GM23338 (cell line): ENCODE results near the gene C1orf21. TPM values are rescaled to one million over a fixed set of nuclear protein-coding genes. Genes with fewer than 3 reads are reported as not detected.

Experiments used
- ATAC-seq: fragments of 200-7000 bp; cut with Tn5 transposase; 3 replicates; pipeline ENCODE4 v1.9.1; 2020
- DNase-seq: peaks from one replicate; pipeline ENCODE4 v3.0.0-alpha.2; 2015; ENCODE audit warnings: low spot score
- H2AFZ ChIP-seq: fragments of 200-600 bp; sonication (generic); 2 replicates; pipeline ENCODE4 v1.8.0; 2016; ENCODE audit warnings: antibody characterized with exemption, mild to moderate bottlenecking, moderate library complexity
- H3F3A ChIP-seq: fragments of 200-600 bp; sonication (generic); replicated peaks from 2 replicates; pipeline ENCODE4 v1.8.0; 2017; ENCODE audit warnings: antibody characterized with exemption, mixed run types, low read depth
- H3K27ac ChIP-seq: fragments of 200-600 bp; sonication (generic); 2 replicates; pipeline ENCODE4 v1.6.1; 2016; ENCODE audit warnings: low read depth
- H3K27me3 ChIP-seq: fragments of 200-600 bp; sonication (generic); 2 replicates; pipeline ENCODE4 v1.8.0; 2016; ENCODE audit warnings: mild to moderate bottlenecking, mixed run types, moderate library complexity; ENCODE audit not compliant: insufficient read depth
- H3K36me3 ChIP-seq: fragments of 200-600 bp; sonication (generic); 2 replicates; pipeline ENCODE4 v1.8.0; 2016; ENCODE audit warnings: mild to moderate bottlenecking; ENCODE audit not compliant: insufficient read depth
- H3K4me1 ChIP-seq: fragments of 200-600 bp; sonication (generic); 2 replicates; pipeline ENCODE4 v1.8.0; 2016; ENCODE audit warnings: mild to moderate bottlenecking, moderate library complexity; ENCODE audit not compliant: insufficient read depth
- H3K4me2 ChIP-seq: fragments of 200-600 bp; sonication (generic); 2 replicates; pipeline ENCODE4 v1.7.1; 2017; ENCODE audit warnings: mixed run types
- H3K4me3 ChIP-seq: fragments of 200-600 bp; sonication (generic); 2 replicates; pipeline ENCODE4 v1.6.1; 2016; ENCODE audit warnings: mixed run types
- H3K79me2 ChIP-seq: fragments of 200-600 bp; sonication (generic); replicated peaks from 2 replicates; pipeline ENCODE4 v1.8.0; 2017; ENCODE audit warnings: mild to moderate bottlenecking; ENCODE audit not compliant: insufficient read depth
- H3K9me2 ChIP-seq: fragments of 200-600 bp; sonication (generic); 2 replicates; pipeline ENCODE4 v1.8.0; 2017; ENCODE audit not compliant: insufficient read depth
- H4K20me1 ChIP-seq: fragments of 200-600 bp; sonication (generic); replicated peaks from 2 replicates; pipeline ENCODE4 v1.8.0; 2017; ENCODE audit warnings: mild to moderate bottlenecking; ENCODE audit not compliant: insufficient read depth
- H3K27ac Mint-ChIP-seq: 2 replicates; pipeline ENCODE4 v1.8.0; 2020; ENCODE audit warnings: inconsistent platforms, mild to moderate bottlenecking, moderate library complexity, mixed read lengths
- H3K27me3 Mint-ChIP-seq: 3 replicates; pipeline ENCODE4 v1.8.0; 2022; ENCODE audit warnings: low read depth, mild to moderate bottlenecking, moderate library complexity, mixed read lengths, inconsistent platforms; ENCODE audit not compliant: insufficient read depth, poor library complexity
- H3K36me3 Mint-ChIP-seq: 3 replicates; pipeline ENCODE4 v1.8.0; 2021; ENCODE audit warnings: low read depth, mild to moderate bottlenecking, inconsistent platforms, moderate library complexity, mixed read lengths
- H3K4me1 Mint-ChIP-seq: 3 replicates; pipeline ENCODE4 v1.8.0; 2020; ENCODE audit warnings: mild to moderate bottlenecking, inconsistent platforms, mixed read lengths
- H3K4me3 Mint-ChIP-seq: 3 replicates; pipeline ENCODE4 v1.8.0; 2021; ENCODE audit warnings: moderate library complexity, mild to moderate bottlenecking, inconsistent platforms, mixed read lengths
- H3K9me3 Mint-ChIP-seq: 3 replicates; pipeline ENCODE4 v1.8.0; 2020; ENCODE audit warnings: moderate library complexity, mild to moderate bottlenecking, inconsistent platforms, mixed read lengths
- CREB1 ChIP-seq: fragments of 250-450 bp; sonication (Bioruptor Pico); IDR thresholded peaks from 2 replicates; pipeline ENCODE4 v1.5.0; 2020; ENCODE audit warnings: low read depth, mild to moderate bottlenecking, moderate library complexity
- EZH2 ChIP-seq: fragments of 200-600 bp; sonication (generic); IDR thresholded peaks from one replicate; pipeline ENCODE4 v1.8.0; 2017; ENCODE audit warnings: antibody characterized with exemption, mild to moderate bottlenecking, low read depth; ENCODE audit not compliant: unreplicated experiment
- EZH2phosphoT487 ChIP-seq: fragments of 200-600 bp; sonication (generic); IDR thresholded peaks from one replicate; pipeline ENCODE4 v1.8.1; 2018; ENCODE audit warnings: antibody characterized with exemption; ENCODE audit not compliant: unreplicated experiment
- JUNB ChIP-seq: IDR thresholded peaks from one replicate; pipeline ENCODE4 v1.6.1; 2016; ENCODE audit warnings: antibody characterized with exemption; ENCODE audit not compliant: unreplicated experiment
- NANOG ChIP-seq: IDR thresholded peaks from 2 replicates; pipeline ENCODE4 v1.6.1; 2016; ENCODE audit warnings: antibody characterized with exemption, borderline replicate concordance
- POLR2AphosphoS5 ChIP-seq: IDR thresholded peaks from 2 replicates; pipeline ENCODE4 v1.6.1; 2016; ENCODE audit warnings: antibody characterized with exemption, low read depth
- STAT1 ChIP-seq: IDR thresholded peaks from one replicate; pipeline ENCODE4 v1.6.1; 2016; ENCODE audit warnings: antibody characterized with exemption; ENCODE audit not compliant: unreplicated experiment
- ZNF114 ChIP-seq: fragments of 250-450 bp; sonication (Bioruptor Pico); IDR thresholded peaks from 2 replicates; pipeline ENCODE4 v1.5.0; 2020; ENCODE audit warnings: mild to moderate bottlenecking, moderate library complexity
- ZNF331 ChIP-seq: fragments of 250-450 bp; sonication (Bioruptor Pico); IDR thresholded peaks from 2 replicates; pipeline ENCODE4 v1.5.0; 2020; ENCODE audit warnings: low read depth, mild to moderate bottlenecking, moderate library complexity
- polyA plus RNA-seq: library from polyadenylated mRNA; unstranded; fragments of >200 nt; fragmentation: Nextera tagmentation; extraction: Ambion mirVana; gene quantifications from 2 replicates; pipeline ENCODE4 v1.2.1, GENCODE V29; 2016
- total RNA-seq: library from RNA; depleted of rRNA; stranded (reverse); fragments of >200 nt; shearing (Covaris generic); gene quantifications from 2 replicates; pipeline ENCODE4 v1.2.3, GENCODE V29; 2014
- TF ChIP-seq, protein P1 (sequence below), 2 experiments: fragments of 200-600 bp in 1 of 2; sonication (generic) in 1 of 2; conservative IDR thresholded peaks; 2 replicates each; pipeline versions ENCODE4 v1.5.1 to v1.6.1; 2016 to 2017; ENCODE audit warnings: antibody characterized with exemption in 2 of 2, low read depth in 2 of 2, mild to moderate bottlenecking in 2 of 2, moderate library complexity in 1 of 2
- TF ChIP-seq, protein P2 (sequence below): IDR thresholded peaks from one replicate; pipeline ENCODE4 v1.6.1; 2018; ENCODE audit warnings: antibody characterized with exemption; ENCODE audit not compliant: unreplicated experiment
- TF ChIP-seq, protein P3 (sequence below): fragments of 250-450 bp; sonication (Bioruptor Pico); IDR thresholded peaks from 2 replicates; pipeline ENCODE4 v1.5.0; 2020; ENCODE audit warnings: mild to moderate bottlenecking, moderate library complexity
- TF ChIP-seq, protein P4 (sequence below): IDR thresholded peaks from 2 replicates; pipeline ENCODE4 v1.6.1; 2016; ENCODE audit warnings: antibody characterized with exemption

The C1orf21 gene
- total and polyA plus RNA-seq, 2 experiments from 2014 or later = 28.0 to 40.4 TPM

DNA sequence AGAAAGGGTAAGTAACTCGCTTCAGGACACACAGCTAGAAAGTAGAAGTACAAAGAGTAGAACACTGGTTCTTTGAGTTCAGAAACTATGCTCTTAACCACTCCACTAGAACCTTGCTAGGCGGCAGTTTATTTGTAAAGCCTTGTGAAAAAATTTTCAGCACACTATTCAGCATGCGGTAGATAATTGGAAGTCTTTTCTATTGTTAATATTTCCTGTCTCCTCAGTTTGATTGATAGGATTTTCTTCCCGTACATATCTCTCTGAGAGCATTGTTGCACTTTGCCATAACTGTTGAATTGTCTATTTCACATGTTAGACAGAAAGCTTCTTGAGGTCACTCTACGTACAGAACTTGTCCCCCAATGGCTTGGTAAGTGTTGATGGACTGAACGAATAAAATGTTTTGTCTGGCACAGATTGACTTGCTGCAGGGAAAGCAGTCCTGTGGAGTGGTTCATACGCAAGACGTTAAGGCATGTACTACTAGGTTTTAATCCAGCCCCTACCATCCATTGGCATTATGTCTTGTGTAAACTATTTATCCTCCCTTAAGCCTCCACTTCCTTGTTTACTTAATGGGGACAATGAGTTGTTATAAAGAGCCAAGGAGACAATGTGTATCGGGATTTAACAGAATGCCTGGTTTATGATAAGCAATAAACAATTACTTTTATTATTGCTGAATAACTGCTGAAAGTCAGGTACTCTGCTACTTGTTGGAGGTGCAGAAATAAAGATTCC is 35.8 kb downstream of the C1orf21 start:
- DNase-seq (no peak), ATAC-seq (no peak)
- Histone ChIP-seq H3K9me2 (peaks cover 12% of the 10 kb centered on the region; the same call in 1 of the 2 replicates), H3K27me3 (no peaks in the 10 kb centered on the region), H2AFZ (no peak overlapping the region), H3K4me3 (no peak overlapping the region), H3K4me1 (peaks cover 58% of the 10 kb centered on the region), H3F3A (no peaks in the 10 kb centered on the region), H3K36me3 (no peaks in the 10 kb centered on the region), H3K79me2 (peaks cover 76% of the 10 kb centered on the region), H4K20me1 (peaks cover 12% of the 10 kb centered on the region; the same call in 1 of the 2 replicates), H3K27ac (no peak overlapping the region), H3K4me2 (peak overlapping the region; percentile 58; the same call in 1 of the 2 replicates)
- TF ChIP-seq EZH2 (no peak), STAT1 (no peak), EZH2phosphoT487 (no peak), POLR2AphosphoS5 (no peak), ZNF331 (no peak), NANOG (no peak), CREB1 (no peak), ZNF114 (CRISPR knock-in tag) (no peak), JUNB (no peak)
- TF ChIP-seq, protein P1, sequence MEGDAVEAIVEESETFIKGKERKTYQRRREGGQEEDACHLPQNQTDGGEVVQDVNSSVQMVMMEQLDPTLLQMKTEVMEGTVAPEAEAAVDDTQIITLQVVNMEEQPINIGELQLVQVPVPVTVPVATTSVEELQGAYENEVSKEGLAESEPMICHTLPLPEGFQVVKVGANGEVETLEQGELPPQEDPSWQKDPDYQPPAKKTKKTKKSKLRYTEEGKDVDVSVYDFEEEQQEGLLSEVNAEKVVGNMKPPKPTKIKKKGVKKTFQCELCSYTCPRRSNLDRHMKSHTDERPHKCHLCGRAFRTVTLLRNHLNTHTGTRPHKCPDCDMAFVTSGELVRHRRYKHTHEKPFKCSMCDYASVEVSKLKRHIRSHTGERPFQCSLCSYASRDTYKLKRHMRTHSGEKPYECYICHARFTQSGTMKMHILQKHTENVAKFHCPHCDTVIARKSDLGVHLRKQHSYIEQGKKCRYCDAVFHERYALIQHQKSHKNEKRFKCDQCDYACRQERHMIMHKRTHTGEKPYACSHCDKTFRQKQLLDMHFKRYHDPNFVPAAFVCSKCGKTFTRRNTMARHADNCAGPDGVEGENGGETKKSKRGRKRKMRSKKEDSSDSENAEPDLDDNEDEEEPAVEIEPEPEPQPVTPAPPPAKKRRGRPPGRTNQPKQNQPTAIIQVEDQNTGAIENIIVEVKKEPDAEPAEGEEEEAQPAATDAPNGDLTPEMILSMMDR (conservative IDR thresholded peaks at IDR 0.05; ENCODE audit: low read depth in 2 of 2) = no peak
- TF ChIP-seq, protein P2, sequence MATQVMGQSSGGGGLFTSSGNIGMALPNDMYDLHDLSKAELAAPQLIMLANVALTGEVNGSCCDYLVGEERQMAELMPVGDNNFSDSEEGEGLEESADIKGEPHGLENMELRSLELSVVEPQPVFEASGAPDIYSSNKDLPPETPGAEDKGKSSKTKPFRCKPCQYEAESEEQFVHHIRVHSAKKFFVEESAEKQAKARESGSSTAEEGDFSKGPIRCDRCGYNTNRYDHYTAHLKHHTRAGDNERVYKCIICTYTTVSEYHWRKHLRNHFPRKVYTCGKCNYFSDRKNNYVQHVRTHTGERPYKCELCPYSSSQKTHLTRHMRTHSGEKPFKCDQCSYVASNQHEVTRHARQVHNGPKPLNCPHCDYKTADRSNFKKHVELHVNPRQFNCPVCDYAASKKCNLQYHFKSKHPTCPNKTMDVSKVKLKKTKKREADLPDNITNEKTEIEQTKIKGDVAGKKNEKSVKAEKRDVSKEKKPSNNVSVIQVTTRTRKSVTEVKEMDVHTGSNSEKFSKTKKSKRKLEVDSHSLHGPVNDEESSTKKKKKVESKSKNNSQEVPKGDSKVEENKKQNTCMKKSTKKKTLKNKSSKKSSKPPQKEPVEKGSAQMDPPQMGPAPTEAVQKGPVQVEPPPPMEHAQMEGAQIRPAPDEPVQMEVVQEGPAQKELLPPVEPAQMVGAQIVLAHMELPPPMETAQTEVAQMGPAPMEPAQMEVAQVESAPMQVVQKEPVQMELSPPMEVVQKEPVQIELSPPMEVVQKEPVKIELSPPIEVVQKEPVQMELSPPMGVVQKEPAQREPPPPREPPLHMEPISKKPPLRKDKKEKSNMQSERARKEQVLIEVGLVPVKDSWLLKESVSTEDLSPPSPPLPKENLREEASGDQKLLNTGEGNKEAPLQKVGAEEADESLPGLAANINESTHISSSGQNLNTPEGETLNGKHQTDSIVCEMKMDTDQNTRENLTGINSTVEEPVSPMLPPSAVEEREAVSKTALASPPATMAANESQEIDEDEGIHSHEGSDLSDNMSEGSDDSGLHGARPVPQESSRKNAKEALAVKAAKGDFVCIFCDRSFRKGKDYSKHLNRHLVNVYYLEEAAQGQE = no peak
- TF ChIP-seq, protein P3, sequence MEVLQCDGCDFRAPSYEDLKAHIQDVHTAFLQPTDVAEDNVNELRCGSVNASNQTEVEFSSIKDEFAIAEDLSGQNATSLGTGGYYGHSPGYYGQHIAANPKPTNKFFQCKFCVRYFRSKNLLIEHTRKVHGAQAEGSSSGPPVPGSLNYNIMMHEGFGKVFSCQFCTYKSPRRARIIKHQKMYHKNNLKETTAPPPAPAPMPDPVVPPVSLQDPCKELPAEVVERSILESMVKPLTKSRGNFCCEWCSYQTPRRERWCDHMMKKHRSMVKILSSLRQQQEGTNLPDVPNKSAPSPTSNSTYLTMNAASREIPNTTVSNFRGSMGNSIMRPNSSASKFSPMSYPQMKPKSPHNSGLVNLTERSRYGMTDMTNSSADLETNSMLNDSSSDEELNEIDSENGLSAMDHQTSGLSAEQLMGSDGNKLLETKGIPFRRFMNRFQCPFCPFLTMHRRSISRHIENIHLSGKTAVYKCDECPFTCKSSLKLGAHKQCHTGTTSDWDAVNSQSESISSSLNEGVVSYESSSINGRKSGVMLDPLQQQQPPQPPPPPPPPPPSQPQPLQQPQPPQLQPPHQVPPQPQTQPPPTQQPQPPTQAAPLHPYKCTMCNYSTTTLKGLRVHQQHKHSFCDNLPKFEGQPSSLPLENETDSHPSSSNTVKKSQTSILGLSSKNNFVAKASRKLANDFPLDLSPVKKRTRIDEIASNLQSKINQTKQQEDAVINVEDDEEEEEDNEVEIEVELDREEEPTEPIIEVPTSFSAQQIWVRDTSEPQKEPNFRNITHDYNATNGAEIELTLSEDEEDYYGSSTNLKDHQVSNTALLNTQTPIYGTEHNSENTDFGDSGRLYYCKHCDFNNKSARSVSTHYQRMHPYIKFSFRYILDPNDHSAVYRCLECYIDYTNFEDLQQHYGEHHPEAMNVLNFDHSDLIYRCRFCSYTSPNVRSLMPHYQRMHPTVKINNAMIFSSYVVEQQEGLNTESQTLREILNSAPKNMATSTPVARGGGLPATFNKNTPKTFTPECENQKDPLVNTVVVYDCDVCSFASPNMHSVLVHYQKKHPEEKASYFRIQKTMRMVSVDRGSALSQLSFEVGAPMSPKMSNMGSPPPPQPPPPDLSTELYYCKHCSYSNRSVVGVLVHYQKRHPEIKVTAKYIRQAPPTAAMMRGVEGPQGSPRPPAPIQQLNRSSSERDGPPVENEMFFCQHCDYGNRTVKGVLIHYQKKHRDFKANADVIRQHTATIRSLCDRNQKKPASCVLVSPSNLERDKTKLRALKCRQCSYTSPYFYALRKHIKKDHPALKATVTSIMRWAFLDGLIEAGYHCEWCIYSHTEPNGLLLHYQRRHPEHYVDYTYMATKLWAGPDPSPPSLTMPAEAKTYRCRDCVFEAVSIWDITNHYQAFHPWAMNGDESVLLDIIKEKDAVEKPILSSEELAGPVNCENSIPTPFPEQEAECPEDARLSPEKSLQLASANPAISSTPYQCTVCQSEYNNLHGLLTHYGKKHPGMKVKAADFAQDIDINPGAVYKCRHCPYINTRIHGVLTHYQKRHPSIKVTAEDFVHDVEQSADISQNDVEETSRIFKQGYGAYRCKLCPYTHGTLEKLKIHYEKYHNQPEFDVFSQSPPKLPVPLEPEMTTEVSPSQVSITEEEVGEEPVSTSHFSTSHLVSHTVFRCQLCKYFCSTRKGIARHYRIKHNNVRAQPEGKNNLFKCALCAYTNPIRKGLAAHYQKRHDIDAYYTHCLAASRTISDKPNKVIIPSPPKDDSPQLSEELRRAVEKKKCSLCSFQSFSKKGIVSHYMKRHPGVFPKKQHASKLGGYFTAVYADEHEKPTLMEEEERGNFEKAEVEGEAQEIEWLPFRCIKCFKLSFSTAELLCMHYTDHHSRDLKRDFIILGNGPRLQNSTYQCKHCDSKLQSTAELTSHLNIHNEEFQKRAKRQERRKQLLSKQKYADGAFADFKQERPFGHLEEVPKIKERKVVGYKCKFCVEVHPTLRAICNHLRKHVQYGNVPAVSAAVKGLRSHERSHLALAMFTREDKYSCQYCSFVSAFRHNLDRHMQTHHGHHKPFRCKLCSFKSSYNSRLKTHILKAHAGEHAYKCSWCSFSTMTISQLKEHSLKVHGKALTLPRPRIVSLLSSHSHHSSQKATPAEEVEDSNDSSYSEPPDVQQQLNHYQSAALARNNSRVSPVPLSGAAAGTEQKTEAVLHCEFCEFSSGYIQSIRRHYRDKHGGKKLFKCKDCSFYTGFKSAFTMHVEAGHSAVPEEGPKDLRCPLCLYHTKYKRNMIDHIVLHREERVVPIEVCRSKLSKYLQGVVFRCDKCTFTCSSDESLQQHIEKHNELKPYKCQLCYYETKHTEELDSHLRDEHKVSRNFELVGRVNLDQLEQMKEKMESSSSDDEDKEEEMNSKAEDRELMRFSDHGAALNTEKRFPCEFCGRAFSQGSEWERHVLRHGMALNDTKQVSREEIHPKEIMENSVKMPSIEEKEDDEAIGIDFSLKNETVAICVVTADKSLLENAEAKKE = no peak
- TF ChIP-seq, protein P4, sequence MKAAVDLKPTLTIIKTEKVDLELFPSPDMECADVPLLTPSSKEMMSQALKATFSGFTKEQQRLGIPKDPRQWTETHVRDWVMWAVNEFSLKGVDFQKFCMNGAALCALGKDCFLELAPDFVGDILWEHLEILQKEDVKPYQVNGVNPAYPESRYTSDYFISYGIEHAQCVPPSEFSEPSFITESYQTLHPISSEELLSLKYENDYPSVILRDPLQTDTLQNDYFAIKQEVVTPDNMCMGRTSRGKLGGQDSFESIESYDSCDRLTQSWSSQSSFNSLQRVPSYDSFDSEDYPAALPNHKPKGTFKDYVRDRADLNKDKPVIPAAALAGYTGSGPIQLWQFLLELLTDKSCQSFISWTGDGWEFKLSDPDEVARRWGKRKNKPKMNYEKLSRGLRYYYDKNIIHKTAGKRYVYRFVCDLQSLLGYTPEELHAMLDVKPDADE = no peak
- Mint-ChIP-seq H3K27me3 (no peaks in the 10 kb centered on the region), H3K4me3 (no peak overlapping the region), H3K4me1 (peaks cover 42% of the 10 kb centered on the region), H3K9me3 (no peaks in the 10 kb centered on the region), H3K27ac (no peak overlapping the region), H3K36me3 (no peaks in the 10 kb centered on the region)
